HepG2 (cell line): ENCODE data around the gene PMFBP1. TPM values are rescaled to one million over a fixed set of nuclear protein-coding genes. Genes with fewer than 3 reads are reported as not detected.

Source experiments
- AGO2 ChIP-seq: fragments of 200-400 bp; formaldehyde crosslinking; optimal IDR thresholded peaks from 2 replicates; pipeline ENCODE3; 2017; ENCODE audit warnings: mild to moderate bottlenecking, low read depth, low read length, moderate library complexity
- CHCHD3 ChIP-seq: sonication (generic); formaldehyde crosslinking; IDR thresholded peaks from 2 replicates; pipeline ENCODE4 v1.8.0; 2022; ENCODE audit warnings: mild to moderate bottlenecking, missing genetic modification reagents, moderate library complexity
- DPF2 ChIP-seq: sonication (generic); formaldehyde crosslinking; IDR thresholded peaks from 2 replicates; pipeline ENCODE4 v1.4.0; 2020; ENCODE audit warnings: mild to moderate bottlenecking, low read depth, missing genetic modification reagents, borderline replicate concordance
- HDAC1 ChIP-seq: sonication (generic); formaldehyde crosslinking; IDR thresholded peaks from 2 replicates; pipeline ENCODE4 v1.5.1; 2020; ENCODE audit warnings: mild to moderate bottlenecking, missing genetic modification reagents
- KDM3A ChIP-seq: IDR thresholded peaks from 2 replicates; pipeline ENCODE4 v1.6.1; 2018; ENCODE audit warnings: low read depth, missing compliant biosample characterization
- POGZ ChIP-seq: sonication (generic); formaldehyde crosslinking; IDR thresholded peaks from 2 replicates; pipeline ENCODE4 v1.4.0; 2020; ENCODE audit warnings: mild to moderate bottlenecking, missing genetic modification reagents
- SMC3 ChIP-seq: IDR thresholded peaks from 2 replicates; pipeline ENCODE4 v1.6.1; 2011; ENCODE audit warnings: low read length, improper control_type of control experiment
- TEF ChIP-seq: sonication (generic); formaldehyde crosslinking; IDR thresholded peaks from 2 replicates; pipeline ENCODE4 v1.5.0; 2020; ENCODE audit warnings: missing genetic modification reagents
- ZBTB46 ChIP-seq: sonication (generic); formaldehyde crosslinking; IDR thresholded peaks from 2 replicates; pipeline ENCODE4 v1.4.0; 2020; ENCODE audit warnings: mild to moderate bottlenecking, missing genetic modification reagents, borderline replicate concordance
- ZNF101 ChIP-seq: sonication (generic); formaldehyde crosslinking; IDR thresholded peaks from 2 replicates; pipeline ENCODE4 v1.4.0; 2020; ENCODE audit warnings: mild to moderate bottlenecking, low read depth, missing genetic modification reagents, borderline replicate concordance
- ZNF619 ChIP-seq: sonication (generic); formaldehyde crosslinking; IDR thresholded peaks from 2 replicates; pipeline ENCODE4 v1.4.0; 2020; ENCODE audit warnings: mild to moderate bottlenecking, missing genetic modification reagents
- ZNF724P ChIP-seq: sonication (generic); formaldehyde crosslinking; IDR thresholded peaks from 2 replicates; pipeline ENCODE4 v1.8.0; 2022; ENCODE audit warnings: missing genetic modification reagents, borderline replicate concordance
- ZNF883 ChIP-seq: sonication (generic); formaldehyde crosslinking; IDR thresholded peaks from 2 replicates; pipeline ENCODE4 v1.5.1; 2020; ENCODE audit warnings: mild to moderate bottlenecking, missing genetic modification reagents; ENCODE audit errors: not compliant biosample characterization
- ZNF891 ChIP-seq: sonication (generic); formaldehyde crosslinking; IDR thresholded peaks from 2 replicates; pipeline ENCODE4 v1.5.0; 2020; ENCODE audit warnings: mild to moderate bottlenecking, missing genetic modification reagents
- ZSCAN25 ChIP-seq: sonication (generic); formaldehyde crosslinking; IDR thresholded peaks from 2 replicates; pipeline ENCODE4 v1.8.0; 2022; ENCODE audit warnings: mild to moderate bottlenecking, missing genetic modification reagents
- polyA plus RNA-seq, 8 experiments: library from polyadenylated mRNA; depleted of rRNA in 3 of 8; stranded (reverse) in 7 of 8; unstranded in 1 of 8; fragments of >200 nt; fragmentation: Illumina TruSeq in 4 of 8; extraction: Trizol in 4 of 8; gene quantifications; 2 replicates each; pipeline versions ENCODE4 v1.2.1 to v1.2.3, GENCODE V29; 2011 to 2016; ENCODE audit warnings: low read depth in 4 of 8, missing spikeins in 1 of 8, mixed read lengths in 1 of 8; ENCODE audit not compliant: insufficient read depth in 1 of 8
- total RNA-seq, 5 experiments: library from RNA; depleted of rRNA; stranded (reverse); fragments of >200 nt; fragmentation: Illumina TruSeq; extraction: Trizol; gene quantifications; 2 replicates each; pipeline ENCODE4 v1.2.3, GENCODE V29; 2016; ENCODE audit warnings: low read depth in 1 of 5
- TF ChIP-seq, protein P1 (sequence below): sonication (generic); formaldehyde crosslinking; IDR thresholded peaks from 2 replicates; pipeline ENCODE4; 2020; ENCODE audit warnings: missing genetic modification reagents, mild to moderate bottlenecking, borderline replicate concordance
- TF ChIP-seq, protein P2 (sequence below): sonication (generic); formaldehyde crosslinking; IDR thresholded peaks from 2 replicates; pipeline ENCODE4 v1.4.0; 2020; ENCODE audit warnings: low read depth, missing genetic modification reagents
- TF ChIP-seq, protein P3 (sequence below): sonication (generic); formaldehyde crosslinking; IDR thresholded peaks from 2 replicates; pipeline ENCODE4 v1.4.0; 2020; ENCODE audit warnings: missing genetic modification reagents
- TF ChIP-seq, protein P4 (sequence below): IDR thresholded peaks from 2 replicates; pipeline ENCODE4 v1.6.1; 2016; ENCODE audit warnings: mild to moderate bottlenecking, missing biosample characterization, missing genetic modification reagents

Gene PMFBP1
- total and polyA plus RNA-seq, 2 of the 13 experiments (the other 11 are each of a cell fraction or from before 2014, with no cell fraction given) = 1.9 to 3.8 TPM

- TF ChIP-seq KDM3A (CRISPR knock-in tag) (no peak), TEF (CRISPR knock-in tag) (no peak), ZNF891 (CRISPR knock-in tag) (peak; percentile 27; the same call in 1 of the 2 replicates), DPF2 (CRISPR knock-in tag) (no peak), SMC3 (no peak), ZNF724P (CRISPR knock-in tag) (0 out of 2 replicates have a peak, but pooled peaks have one; percentile 44), HDAC1 (CRISPR knock-in tag) (no peak), POGZ (CRISPR knock-in tag) (no peak), ZNF101 (CRISPR knock-in tag) (no peak), ZNF619 (no peak), ZNF883 (no peak), CHCHD3 (CRISPR knock-in tag) (no peak), ZBTB46 (CRISPR knock-in tag) (no peak), ZSCAN25 (no peak), AGO2 (peak; percentile 44)
- TF ChIP-seq, protein P1, sequence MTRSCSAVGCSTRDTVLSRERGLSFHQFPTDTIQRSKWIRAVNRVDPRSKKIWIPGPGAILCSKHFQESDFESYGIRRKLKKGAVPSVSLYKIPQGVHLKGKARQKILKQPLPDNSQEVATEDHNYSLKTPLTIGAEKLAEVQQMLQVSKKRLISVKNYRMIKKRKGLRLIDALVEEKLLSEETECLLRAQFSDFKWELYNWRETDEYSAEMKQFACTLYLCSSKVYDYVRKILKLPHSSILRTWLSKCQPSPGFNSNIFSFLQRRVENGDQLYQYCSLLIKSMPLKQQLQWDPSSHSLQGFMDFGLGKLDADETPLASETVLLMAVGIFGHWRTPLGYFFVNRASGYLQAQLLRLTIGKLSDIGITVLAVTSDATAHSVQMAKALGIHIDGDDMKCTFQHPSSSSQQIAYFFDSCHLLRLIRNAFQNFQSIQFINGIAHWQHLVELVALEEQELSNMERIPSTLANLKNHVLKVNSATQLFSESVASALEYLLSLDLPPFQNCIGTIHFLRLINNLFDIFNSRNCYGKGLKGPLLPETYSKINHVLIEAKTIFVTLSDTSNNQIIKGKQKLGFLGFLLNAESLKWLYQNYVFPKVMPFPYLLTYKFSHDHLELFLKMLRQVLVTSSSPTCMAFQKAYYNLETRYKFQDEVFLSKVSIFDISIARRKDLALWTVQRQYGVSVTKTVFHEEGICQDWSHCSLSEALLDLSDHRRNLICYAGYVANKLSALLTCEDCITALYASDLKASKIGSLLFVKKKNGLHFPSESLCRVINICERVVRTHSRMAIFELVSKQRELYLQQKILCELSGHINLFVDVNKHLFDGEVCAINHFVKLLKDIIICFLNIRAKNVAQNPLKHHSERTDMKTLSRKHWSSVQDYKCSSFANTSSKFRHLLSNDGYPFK (CRISPR knock-in tag) = 0 out of 2 replicates have a peak, but pooled peaks have one; percentile 44
- TF ChIP-seq, protein P2, sequence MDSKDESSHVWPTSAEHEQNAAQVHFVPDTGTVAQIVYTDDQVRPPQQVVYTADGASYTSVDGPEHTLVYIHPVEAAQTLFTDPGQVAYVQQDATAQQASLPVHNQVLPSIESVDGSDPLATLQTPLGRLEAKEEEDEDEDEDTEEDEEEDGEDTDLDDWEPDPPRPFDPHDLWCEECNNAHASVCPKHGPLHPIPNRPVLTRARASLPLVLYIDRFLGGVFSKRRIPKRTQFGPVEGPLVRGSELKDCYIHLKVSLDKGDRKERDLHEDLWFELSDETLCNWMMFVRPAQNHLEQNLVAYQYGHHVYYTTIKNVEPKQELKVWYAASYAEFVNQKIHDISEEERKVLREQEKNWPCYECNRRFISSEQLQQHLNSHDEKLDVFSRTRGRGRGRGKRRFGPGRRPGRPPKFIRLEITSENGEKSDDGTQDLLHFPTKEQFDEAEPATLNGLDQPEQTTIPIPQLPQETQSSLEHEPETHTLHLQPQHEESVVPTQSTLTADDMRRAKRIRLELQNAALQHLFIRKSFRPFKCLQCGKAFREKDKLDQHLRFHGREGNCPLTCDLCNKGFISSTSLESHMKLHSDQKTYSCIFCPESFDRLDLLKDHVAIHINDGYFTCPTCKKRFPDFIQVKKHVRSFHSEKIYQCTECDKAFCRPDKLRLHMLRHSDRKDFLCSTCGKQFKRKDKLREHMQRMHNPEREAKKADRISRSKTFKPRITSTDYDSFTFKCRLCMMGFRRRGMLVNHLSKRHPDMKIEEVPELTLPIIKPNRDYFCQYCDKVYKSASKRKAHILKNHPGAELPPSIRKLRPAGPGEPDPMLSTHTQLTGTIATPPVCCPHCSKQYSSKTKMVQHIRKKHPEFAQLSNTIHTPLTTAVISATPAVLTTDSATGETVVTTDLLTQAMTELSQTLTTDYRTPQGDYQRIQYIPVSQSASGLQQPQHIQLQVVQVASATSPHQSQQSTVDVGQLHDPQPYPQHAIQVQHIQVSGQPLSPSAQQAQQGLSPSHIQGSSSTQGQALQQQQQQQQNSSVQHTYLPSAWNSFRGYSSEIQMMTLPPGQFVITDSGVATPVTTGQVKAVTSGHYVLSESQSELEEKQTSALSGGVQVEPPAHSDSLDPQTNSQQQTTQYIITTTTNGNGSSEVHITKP (CRISPR knock-in tag) = no peak
- TF ChIP-seq, protein P3, sequence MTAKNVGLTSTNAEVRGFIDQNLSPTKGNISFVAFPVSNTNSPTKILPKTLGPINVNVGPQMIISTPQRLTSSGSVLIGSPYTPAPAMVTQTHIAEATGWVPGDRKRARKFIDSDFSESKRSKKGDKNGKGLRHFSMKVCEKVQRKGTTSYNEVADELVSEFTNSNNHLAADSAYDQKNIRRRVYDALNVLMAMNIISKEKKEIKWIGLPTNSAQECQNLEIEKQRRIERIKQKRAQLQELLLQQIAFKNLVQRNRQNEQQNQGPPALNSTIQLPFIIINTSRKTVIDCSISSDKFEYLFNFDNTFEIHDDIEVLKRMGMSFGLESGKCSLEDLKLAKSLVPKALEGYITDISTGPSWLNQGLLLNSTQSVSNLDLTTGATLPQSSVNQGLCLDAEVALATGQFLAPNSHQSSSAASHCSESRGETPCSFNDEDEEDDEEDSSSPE = no peak
- TF ChIP-seq, protein P4, sequence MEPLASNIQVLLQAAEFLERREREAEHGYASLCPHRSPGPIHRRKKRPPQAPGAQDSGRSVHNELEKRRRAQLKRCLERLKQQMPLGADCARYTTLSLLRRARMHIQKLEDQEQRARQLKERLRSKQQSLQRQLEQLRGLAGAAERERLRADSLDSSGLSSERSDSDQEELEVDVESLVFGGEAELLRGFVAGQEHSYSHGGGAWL = peak; percentile 2; the same call in 1 of the 2 replicates
These were observed 73.0 kb downstream of the PMFBP1 start (continued) for GRCh38 chr16:72098936-72099335.
